Kasumi-1 (cell line): ENCODE measurements around the gene GPR4.

Experiments used
- DNase-seq, 2 experiments: peaks; one replicate each; lab custom pipeline; 2025; lab: John Stamatoyannopoulos, UW

The GPR4 gene

GRCh38 chr19:45589768-45590167 lies 12.2 kb downstream of the GPR4 start:
- no peak for DNase-seq

GRCh38 chr19:45587873-45588272 lies 14.1 kb downstream of the GPR4 start:
- DNase-seq: no peak

GRCh38 chr19:45585158-45585577 lies 16.8 kb downstream of the GPR4 start:
- no peak for DNase-seq

DNA sequence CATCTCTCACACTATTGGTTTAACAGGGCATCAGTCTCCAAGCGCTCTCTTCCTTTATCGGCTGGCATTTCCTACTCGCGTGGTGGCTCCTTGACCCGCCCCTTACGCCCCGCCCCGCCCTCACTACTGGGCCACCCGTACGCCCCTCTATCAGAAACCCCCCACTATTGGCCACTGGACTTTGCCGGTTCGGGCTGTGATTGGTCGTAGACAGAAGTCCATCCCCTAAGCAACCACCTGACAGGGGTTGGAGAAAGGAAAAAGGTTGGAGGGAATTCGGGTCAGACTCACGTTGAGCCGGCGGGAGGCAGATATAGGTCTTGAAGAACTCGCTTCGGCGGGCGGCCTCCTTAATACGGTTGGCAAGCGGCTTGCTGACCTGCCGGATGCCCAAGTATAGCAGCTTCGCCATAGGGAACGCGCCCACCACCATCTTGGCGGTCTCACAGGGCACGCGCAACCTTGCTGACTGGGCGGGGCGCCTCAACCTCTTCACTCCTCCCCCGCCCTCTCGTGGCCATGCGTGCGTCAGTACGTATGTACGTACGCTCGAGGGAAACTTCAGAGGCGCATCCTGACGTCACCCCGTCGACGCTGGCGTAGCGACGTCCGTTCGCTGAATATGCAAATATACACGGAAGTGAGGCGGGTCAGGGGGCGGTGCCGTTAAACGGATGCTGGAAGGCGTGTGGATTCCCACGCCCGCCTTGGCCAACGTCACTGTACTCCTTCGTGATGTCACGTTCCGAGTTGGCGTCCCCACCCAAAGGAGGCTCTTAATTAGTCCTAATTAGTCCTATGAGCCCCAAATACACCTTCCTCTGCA lies 17.5 kb downstream of the GPR4 start, which contains the start of gene OPA3:
TSS of gene OPA3 (minus strand) at position 471 of the 826 bp plus-strand sequence. CDS start at position 433, 38 bp downstream.
- DNase-seq: peak; percentile 99 to 100

DNA sequence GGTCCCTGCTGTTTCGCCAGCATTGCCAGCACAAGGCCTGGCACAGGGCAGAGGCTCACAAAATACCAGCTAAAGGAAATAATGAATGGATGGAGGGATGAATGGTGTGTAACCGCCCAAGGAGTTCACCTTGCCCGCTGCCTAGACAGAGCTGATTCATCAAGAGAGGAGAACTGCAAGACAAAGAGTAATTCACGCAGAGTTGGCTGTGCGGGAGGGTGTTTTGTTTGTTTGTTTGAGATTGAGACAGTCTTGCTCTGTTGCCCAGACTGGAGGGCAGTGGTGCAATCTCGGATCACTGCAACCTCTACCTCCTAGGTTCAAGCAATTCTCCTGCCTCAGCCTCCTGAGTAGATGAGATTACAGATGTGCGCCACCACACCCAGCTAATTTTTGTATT lies 20.4 kb downstream of the GPR4 start:
- no peak for DNase-seq

DNA sequence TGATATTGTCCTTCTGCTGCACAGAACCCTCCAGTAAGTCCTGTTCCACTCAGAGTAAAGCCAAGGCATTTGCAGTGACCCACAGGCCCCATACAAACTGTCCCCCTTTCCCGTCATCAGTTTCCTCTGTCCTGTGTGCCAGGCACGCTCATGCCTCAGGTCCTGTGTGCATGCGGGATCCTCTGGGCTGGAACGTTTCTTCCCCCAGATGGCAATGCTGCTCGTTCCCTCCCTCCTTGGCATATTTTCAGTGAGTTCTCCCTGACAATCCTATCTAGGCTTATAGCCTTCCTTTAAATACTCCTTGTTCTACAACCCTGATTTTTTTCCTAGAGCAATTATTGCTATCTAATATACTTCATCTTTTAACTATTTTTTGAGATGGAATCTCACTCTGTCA lies 23.2 kb downstream of the GPR4 start:
- no peak for DNase-seq

DNA sequence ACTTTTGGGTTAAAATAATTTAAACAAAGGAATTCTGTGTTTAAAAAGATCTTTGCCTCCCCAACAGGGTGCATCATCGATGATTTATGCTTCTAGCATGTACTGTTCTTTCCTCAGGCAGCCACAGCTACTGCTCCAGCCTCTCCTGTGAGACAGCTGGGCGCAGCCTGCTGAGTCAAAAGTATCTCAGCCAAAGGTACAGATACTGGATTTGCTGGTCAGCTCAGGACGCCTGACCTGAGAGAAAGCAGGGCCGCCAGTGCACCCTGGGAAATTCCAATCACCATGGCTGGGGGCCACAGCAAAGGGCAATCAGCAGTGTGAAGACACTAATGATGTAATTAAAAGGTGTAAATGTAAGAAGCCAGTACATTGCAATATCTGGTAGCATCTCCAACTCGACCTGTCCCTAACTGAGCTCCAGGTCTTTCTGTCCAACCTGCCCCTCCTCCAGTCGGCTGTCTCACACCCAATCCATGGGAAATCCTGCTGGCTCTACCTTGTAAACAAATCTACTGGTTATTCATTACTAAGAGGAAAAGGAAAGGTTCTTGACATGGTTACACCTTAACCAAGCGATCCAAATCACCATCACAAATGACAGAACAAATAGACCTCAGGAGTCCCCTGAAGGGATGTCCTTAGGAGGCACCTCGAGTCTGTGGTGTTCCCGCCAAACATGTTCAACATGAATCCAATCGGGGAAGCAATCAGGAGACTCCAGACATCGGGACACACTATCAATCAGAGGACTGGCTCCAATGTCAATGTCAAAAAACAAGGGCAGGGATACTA lies 24.7 kb downstream of the GPR4 start:
- no peak for DNase-seq

- DNase-seq: no peak
These were observed 25.3 kb downstream of the GPR4 start for GRCh38 chr19:45576682-45577081.

DNA sequence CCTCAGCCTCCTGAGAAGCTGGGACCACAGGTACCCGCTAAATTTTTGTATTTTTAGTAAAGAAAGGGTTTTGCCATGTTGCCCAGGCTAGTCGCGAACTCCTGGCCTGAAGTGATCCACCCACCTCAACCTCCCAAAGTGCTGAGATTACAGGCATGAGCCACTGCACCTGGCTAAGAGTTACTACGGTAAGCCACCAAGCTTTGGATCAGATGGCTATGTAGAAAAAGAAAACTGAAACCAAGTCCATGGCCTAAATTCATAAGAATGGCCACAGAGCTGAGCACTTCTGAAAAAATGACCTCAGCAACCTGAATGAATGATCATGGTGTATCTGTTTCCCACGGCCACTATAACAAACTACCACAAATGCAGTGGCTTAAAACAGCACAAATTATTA lies 26.8 kb downstream of the GPR4 start:
- DNase-seq: no peak

- no peak for DNase-seq
These were observed 27.5 kb downstream of the GPR4 start for GRCh38 chr19:45574526-45574925.

DNA sequence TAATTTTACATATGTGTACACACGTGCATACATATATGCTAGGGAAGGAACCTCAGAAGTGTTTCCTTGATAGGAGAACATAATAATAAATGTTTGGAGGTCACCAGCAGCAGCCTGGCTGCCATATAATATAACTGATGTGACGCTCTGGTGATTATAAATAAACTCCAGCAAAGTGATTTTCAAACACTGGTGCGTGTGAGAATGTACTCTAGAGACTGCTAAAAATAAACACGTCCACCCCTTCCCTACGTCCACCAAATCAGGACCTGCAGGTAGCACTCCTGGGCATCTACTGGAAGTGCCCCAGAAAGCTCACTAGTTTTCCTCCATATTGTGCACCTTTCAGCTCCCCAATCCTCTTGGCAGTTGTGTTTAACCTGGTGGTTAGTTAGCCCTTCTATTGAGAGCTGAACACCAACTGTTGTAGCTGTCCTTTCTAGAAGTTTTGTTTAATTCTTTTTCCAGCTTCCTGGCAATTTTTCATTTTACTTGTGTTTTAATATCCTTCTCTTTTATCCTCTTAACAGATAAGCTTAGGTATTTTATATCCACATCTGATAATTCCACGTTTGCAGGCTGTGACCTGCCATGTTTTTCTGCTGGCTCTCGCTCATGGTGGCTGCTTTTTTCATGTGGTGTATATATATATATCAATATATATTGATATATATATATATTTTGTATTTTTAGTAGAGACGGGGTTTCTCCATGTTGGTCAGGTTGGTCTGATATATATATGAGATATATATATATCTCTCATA lies 30.4 kb downstream of the GPR4 start:
- DNase-seq: no peak

DNA sequence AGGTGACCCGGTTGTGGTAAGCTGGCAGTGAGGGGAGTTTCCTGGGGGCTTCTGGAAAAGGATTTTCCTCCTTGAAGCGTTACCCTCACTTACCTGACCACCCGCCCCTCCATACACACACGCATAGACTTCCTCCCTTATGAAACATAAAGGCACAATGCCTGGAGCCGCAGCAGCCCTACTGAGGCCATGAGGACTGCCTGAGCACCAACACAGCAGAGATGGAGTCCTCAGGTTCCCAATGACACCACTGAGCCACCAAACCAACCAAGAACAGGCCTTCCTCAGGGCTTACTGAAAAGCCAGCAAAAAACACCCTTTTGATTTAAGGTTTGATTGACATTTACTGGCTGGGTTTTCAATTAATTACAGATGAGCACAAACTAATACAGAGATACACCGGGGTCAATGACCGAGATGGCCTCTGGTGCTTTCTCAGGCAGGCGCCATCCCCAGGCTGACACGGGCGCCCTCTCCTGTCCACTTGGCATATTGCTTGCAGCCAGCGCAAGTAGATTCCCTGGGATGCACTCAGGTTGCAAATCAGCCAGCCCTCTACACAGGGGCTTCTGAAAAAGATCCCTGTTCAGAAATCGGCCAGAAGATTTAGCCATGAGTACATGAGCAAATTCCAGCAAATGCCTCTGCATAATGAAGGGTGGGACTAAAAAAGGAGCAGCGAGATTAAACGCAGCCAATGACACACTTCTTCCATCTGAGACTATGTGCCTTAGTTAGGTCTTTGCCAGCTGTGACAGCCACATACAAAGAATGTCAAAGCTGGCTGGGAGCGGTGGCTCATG lies 32.2 kb downstream of the GPR4 start:
- peak; percentile 71 to 75 for DNase-seq

- DNase-seq: no peak
These were observed 33.3 kb downstream of the GPR4 start for GRCh38 chr19:45568732-45569131.

- no peak for DNase-seq
These were observed 34.4 kb downstream of the GPR4 start for GRCh38 chr19:45567609-45568008.

- peak in 1 of 2 experiments; percentile 1 for DNase-seq
These were observed 37.8 kb downstream of the GPR4 start for GRCh38 chr19:45564131-45564780.

DNA sequence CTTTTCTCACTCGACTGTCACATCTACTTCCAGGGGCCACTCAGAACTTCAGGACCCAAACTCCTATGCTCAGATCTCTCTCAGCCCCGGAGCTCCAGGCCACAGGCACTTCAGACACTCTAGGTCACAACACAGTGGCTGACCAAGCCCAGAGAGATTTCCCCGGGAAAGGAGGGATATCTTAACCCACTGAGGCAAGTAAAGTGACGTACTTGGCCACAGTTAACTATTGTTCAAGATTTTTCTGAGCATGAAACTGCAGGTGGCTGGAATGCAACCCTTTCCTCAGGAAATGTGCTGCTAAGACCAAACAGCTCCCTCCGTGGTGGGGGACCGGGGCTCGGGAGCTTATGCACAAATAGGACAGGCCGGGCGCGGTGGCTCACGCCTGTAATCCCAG lies 41.3 kb downstream of the GPR4 start:
- no peak for DNase-seq

DNA sequence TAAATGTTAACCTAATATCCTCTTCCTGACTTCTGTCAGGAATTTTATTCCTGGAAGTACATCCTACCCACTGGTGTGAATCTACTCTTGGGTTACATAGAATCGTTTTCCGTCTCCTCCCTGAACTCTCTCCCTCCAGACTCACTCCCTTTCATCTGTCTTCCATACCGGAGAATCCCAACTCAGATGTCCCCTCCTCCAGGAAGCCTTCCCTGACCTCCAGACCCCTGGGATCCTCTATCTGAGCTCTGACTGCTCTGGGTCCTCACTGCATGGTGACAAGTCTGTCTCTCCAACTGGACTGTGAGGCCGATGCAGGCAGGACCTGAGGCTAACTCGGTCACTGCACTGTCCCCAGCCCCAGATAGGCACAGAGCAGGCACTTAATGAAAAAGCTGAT lies 42.0 kb downstream of the GPR4 start:
- no peak for DNase-seq

DNA sequence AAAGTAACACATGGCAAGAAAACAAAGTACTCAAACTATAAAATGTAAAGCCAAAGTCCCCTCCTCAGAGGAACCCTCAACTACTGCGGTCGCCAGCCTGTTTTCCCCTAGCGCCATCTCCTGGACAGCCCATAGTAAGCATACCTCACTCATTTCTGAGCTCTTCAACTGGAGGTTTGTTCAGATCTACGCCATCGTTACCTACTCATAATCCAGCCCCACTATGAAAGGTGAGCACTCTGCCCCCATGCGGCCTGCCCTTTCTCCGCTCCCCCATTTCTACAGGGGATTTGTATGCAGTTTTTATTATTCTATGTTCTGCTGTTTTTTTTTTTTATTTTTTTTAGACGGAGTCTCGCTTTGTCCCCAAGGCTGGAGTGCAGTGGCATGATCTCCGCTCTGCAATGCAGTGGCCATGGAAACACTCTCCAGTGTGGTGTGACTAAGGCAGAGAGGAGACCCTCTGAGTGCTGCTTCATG lies 43.6 kb downstream of the GPR4 start:
- DNase-seq: peak; percentile 87 to 95

GRCh38 chr19:45556835-45557234 lies 45.2 kb downstream of the GPR4 start:
- no peak for DNase-seq

GRCh38 chr19:45554481-45554880 lies 47.5 kb downstream of the GPR4 start:
- no peak for DNase-seq

- DNase-seq: no peak
These were observed 48.5 kb downstream of the GPR4 start for GRCh38 chr19:45553464-45553863.
